Astrocyte (in vitro differentiated cells and primary cell): Measurements from ENCODE around the gene OPCML.

ENCODE experiments used
- CTCF ChIP-seq: IDR thresholded peaks from 2 replicates; pipeline ENCODE4 v1.5.1; 2011; ENCODE audit warnings: low read depth, mild to moderate bottlenecking, inconsistent platforms, low read length, moderate library complexity; ENCODE audit not compliant: insufficient read depth
- EZH2 ChIP-seq: IDR thresholded peaks from 2 replicates; pipeline ENCODE4 v1.6.1; 2012; ENCODE audit warnings: mild to moderate bottlenecking, low read length, inconsistent platforms; ENCODE audit not compliant: insufficient read depth

DNA sequence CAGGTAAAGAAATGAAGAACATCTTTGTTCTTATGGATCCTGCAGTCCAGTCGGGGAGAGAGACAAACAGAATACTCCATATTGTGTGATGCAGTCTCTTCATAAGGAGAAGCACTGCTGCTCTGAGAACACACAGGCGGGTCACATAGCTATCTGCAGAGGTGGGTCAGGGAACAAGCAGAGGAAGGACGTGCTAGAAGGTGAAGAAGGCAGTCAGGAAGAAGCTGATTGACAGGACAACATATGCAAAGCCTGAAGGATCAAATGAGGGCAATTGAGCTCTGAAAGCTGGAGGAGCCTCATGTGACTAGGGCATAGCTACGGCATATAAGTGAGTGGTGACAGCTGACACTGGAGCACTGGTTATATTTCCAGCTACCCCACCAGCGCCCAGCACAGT is 122.5 kb downstream of the OPCML start:
- TF ChIP-seq CTCF (no peak), EZH2 (no peak)
